Erythroblast (primary cell): ENCODE data around the gene EYA2.
"Not testable (repeated sequence)": the region's sequence is repeated elsewhere in the genome, so short reads cannot be mapped to it uniquely, and the experiment has no call there.

ENCODE experiments used
- DNase-seq, 2 experiments: peaks; one replicate each; lab custom pipeline; 2025; lab: John Stamatoyannopoulos, UW
- GATA1 ChIP-seq: IDR thresholded peaks from 2 replicates; pipeline ENCODE4 v1.6.1; 2011; ENCODE audit warnings: low read depth, mild to moderate bottlenecking, control low read depth, low read length, moderate library complexity
- POLR2A ChIP-seq: IDR thresholded peaks from 2 replicates; pipeline ENCODE4 v1.6.1; 2011; ENCODE audit warnings: mild to moderate bottlenecking, low read length

Gene EYA2

DNA sequence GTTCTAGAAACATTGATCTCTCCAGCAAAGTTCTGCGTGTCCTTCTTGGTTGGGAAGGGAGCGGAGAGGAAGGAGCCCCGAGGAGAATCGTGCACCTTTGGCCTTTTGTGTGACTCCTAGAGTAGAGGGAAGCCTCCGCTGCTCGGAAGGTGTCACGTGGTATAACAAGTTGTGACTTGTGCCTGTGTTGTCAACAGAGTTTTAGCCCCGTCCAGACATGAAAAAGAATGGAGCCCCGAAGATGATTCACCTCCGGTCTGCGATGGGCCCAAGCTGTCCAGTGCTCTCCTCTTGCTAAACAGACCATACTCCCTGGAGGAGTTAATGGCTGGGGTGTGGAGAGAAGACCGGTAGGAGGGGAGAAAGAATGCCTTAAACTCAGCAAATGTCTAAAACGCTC, 7.0 kb downstream of the EYA2 start:
- no peak for DNase-seq
- TF ChIP-seq POLR2A (no peak), GATA1 (no peak)

DNA sequence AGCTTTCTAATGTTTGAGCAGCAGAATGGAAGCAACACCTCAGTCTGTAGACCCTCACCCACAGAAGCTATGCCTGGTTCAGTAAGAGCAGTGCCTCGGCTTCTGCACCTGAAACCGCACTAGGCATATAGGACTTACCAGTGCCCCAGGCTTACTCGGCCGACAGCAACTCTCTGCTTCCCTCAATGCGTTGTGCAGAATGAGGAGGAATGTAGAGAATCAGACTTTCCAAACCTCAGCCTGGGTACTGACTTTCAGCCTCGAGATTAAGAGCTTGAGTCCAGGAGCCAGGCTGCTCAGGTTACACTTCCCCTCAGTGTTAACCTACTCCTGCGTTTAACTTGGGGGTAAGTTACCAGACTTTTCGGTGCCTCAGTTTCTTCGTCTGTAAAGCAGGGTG, 8.6 kb downstream of the EYA2 start:
- no peak for TF ChIP-seq POLR2A
- TF ChIP-seq GATA1, result no peak
- DNase-seq, result no peak

GRCh38 chr20:46903937-46904336, 9.3 kb downstream of the EYA2 start:
- TF ChIP-seq GATA1 (no peak), POLR2A (no peak)
- DNase-seq, result no peak

- DNase-seq, result no peak
- no peak for TF ChIP-seq GATA1
- TF ChIP-seq POLR2A, result no peak
Observed at GRCh38 chr20:46905364-46906125, 10.9 kb downstream of the EYA2 start.

DNA sequence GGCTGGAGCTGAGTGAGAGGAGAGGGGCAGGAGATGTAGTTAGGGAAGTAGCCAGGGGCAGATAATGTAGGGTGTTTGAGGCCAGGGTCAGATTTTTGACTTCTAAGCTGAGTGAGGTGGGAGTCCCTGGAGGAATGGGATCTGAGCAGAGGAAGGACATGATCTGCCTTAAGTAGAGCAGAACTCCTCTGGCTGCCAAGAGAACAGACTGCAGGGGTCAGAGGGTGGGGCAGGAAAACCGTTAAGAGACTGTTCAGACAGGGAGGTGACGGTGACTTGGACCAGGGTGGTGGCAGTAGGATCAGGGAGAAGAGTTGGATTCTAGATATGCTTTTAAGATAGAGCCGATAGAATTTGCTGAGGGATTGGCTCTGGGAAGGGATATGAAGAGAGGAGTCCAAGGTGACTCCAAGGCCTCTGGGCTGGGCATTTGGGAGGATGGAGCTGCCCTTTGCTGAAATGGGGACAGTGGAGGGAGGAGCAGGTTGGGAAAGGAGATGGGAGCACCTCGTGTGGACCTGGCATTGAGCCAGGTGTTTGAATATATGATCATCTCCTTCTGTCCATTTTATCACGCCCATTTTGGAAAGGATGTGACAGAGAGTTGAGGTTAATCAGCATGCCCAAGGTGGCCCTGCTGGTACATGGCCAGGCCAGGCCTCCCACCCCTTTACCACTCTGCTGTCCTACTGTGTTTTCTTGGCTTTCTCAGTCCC, 18.8 kb downstream of the EYA2 start:
- TF ChIP-seq POLR2A, result no peak
- no peak for TF ChIP-seq GATA1

DNA sequence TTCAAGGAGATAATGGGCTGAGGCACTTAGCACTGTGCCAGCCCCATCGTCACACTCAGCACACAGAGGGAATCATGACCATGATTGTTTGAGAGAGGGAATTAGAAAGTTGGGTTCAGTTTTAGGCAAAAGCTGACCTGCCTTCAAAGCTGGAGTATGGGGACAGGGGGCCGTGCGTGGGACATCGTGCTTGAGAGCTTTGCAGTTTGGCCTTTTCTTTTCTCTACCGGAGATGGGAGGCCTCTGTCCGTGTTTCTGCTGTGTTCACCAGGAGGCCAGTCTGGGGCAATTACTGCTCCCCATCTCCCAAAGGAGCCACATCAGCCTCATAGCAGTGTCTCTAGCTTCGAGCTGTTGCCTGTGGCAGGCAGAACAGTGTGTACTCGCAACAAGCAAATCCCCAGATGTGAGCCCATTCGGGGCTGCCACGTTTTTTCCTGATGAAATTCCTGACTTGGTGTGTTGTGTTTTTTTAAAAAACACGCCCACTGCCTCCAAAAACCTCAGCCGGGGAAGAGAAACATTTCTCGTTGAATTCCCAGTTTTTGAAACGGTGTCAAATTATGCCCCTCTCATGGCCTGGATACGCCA, 20.2 kb downstream of the EYA2 start:
- TF ChIP-seq POLR2A, result no peak

More for the DNA sequence above, 18.8 kb downstream of the EYA2 start:
- DNase-seq, result peak in 1 of 2 experiments; percentile 3

GRCh38 chr20:46915575-46916257, 21.1 kb downstream of the EYA2 start:
- DNase-seq, result no peak
- TF ChIP-seq GATA1, result no peak
- no peak for TF ChIP-seq POLR2A

More for the DNA sequence above, 20.2 kb downstream of the EYA2 start:
- DNase-seq, result no peak

GRCh38 chr20:46916258-46916603, 21.6 kb downstream of the EYA2 start:
- no peak for DNase-seq

DNA sequence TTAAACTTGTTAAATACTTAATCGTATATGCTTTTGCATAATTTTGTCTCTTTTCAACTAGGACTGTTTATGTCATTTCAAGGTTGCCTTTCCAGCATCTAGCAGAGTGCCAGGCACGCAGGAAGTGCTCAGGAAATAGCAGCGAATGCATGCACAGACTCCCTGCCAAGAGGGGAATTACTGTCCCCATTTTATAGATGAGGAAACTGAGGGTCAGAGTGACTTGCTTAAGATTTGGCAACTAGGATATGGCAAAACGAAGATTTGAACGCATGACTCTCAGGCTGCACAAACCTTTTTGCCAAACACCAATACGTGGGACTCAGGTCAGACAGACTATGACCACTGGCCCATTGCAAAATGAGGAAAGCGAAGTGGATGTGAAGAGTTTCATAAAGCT, 22.5 kb downstream of the EYA2 start:
- TF ChIP-seq POLR2A, result no peak
- TF ChIP-seq GATA1, result no peak
- DNase-seq, result no peak

More at GRCh38 chr20:46916258-46916603, 21.6 kb downstream of the EYA2 start:
- no peak for TF ChIP-seq POLR2A
- TF ChIP-seq GATA1, result no peak

- no peak for TF ChIP-seq GATA1
- no peak for TF ChIP-seq POLR2A
- no peak for DNase-seq
Observed at GRCh38 chr20:46920114-46920513, 25.5 kb downstream of the EYA2 start.

DNA sequence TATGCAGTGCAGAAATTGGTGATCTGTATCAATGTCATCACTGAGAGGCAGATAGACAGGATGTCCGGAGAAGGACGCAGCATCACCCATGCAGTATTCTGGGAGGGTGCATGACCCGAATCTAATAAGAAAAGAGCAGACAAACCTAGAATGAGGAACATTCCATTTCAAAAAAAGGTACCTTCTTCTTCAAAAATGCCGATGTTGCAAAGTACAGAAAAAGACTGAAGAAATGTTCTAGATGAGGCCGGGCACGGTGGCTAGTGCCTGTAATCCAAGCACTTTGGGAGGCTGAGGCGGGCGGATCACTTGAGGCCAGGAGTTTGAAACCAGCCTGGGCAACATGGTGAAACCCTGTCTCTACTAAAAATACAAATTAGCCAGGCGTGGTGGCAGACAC, 28.2 kb downstream of the EYA2 start:
- DNase-seq, result not testable (repeated sequence)

- no peak for TF ChIP-seq GATA1
- TF ChIP-seq POLR2A, result no peak
- no peak for DNase-seq
Observed at GRCh38 chr20:46923550-46923949, 28.9 kb downstream of the EYA2 start.

DNA sequence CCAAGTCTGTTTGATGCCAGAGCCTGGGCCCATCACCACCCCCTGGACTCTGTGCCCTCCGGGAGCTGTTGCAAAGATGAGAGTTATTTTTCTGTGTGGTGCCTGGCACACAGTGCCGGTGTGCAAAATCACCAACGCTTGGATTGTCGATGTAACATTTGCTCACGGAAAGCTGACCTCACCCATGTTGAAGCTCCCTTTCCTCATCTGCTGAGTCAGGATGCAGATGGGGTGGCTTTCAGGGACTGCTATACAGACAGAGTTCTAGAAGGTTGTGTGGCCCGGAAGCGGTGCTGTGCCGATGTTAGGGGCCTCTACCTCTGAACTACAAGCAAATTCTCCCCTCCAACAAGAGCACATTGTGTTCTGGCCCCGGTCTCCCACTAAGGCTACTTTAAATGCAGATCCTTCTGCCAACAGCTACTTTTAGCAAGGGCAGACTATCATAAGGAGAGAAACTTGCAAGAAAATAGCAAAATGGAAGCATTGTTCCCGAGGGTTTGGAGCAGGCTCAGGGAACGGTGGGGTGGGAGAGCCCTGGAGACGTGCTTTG, 34.0 kb downstream of the EYA2 start:
- DNase-seq, result peak in 1 of 2 experiments; percentile 14
- no peak for TF ChIP-seq GATA1
- TF ChIP-seq POLR2A, result no peak

GRCh38 chr20:46929902-46930301, 35.3 kb downstream of the EYA2 start:
- DNase-seq, result no peak
- no peak for TF ChIP-seq POLR2A
- TF ChIP-seq GATA1, result no peak

- no peak for DNase-seq
Observed at GRCh38 chr20:46930640-46931339, 36.1 kb downstream of the EYA2 start.

More at GRCh38 chr20:46930640-46931339, 36.1 kb downstream of the EYA2 start:
- TF ChIP-seq GATA1 (no peak), POLR2A (no peak)
